Measurements from ENCODE around the gene PAK4. TPM values are rescaled to one million over a fixed set of nuclear protein-coding genes. Genes with fewer than 3 reads are reported as not detected.

PAK4 gene
- total RNA-seq, 1 experiment from 2014 or later = 63.1 TPM

GRCh38 chr19:39154100-39154628, 28.6 kb downstream of the PAK4 start:
- no peak overlapping the region for H3K9ac ChIP-seq (ENCODE audit: extremely low read depth, insufficient read length, low read length)

More at GRCh38 chr19:39154100-39154628, 28.6 kb downstream of the PAK4 start:
- H3K36me3 Mint-ChIP-seq (ENCODE audit: insufficient read depth in 1 of 3, low read depth in 3 of 3) = peaks cover 3 to 15% (median 4%) of the 10 kb centered on the region in 3 experiments; a peak in 6 of 7 replicates
- Histone ChIP-seq H2BK12ac (ENCODE audit: insufficient read length, low read depth, low read length) (no peak overlapping the region), H3K9me3 (ENCODE audit: control insufficient read depth, low read depth, low read length) (no peaks in the 10 kb centered on the region), H3K4ac (ENCODE audit: low read depth, low read length) (no peak overlapping the region), H3K18ac (ENCODE audit: insufficient read length, low read depth, low read length) (no peak overlapping the region), H3K4me2 (ENCODE audit: insufficient read depth, insufficient read length, low read length) (no peak overlapping the region), H4K5ac (ENCODE audit: insufficient read length, low read depth, low read length) (no peak overlapping the region), H2AK5ac (ENCODE audit: insufficient read length, low read length) (no peak overlapping the region), H2BK15ac (ENCODE audit: low read depth, low read length) (no peak overlapping the region), H2BK20ac (ENCODE audit: low read depth, low read length, poor library complexity, severe bottlenecking) (no peak overlapping the region), H3K27ac (ENCODE audit: insufficient read length, low read depth, low read length) (no peak overlapping the region), H3T11ph (ENCODE audit: low read length) (no peak overlapping the region), H3K4me1 (ENCODE audit: insufficient read depth, low read length) (peaks cover 5% of the 10 kb centered on the region; the same call in 1 of the 2 replicates), H3K79me2 (ENCODE audit: insufficient read depth, low read length) (peaks cover 4% of the 10 kb centered on the region; the same call in 1 of the 2 replicates), H3K79me1 (ENCODE audit: insufficient read depth, low read depth, low read length, poor library complexity, severe bottlenecking) (no peaks in the 10 kb centered on the region), H3K27me3 (ENCODE audit: insufficient read depth, low read length) (no peaks in the 10 kb centered on the region), H3K56ac (ENCODE audit: insufficient read length, low read depth, low read length) (no peak overlapping the region), H3K14ac (ENCODE audit: insufficient read depth, low read length) (no peak overlapping the region), H3K23me2 (ENCODE audit: insufficient read length, low read depth, low read length, poor library complexity, severe bottlenecking) (peaks cover 2% of the 10 kb centered on the region), H2AFZ (ENCODE audit: low read length) (no peak overlapping the region), H4K8ac (replicated peaks; ENCODE audit: insufficient read length, low read depth, low read length) (no peak overlapping the region), H4K20me1 (ENCODE audit: control insufficient read depth, insufficient read depth, insufficient read length) (peaks cover 5% of the 10 kb centered on the region), H3K23ac (ENCODE audit: insufficient read length, low read depth, low read length) (no peak overlapping the region), H2BK120ac (ENCODE audit: low read depth, low read length, poor library complexity, severe bottlenecking) (no peak overlapping the region), H4K91ac (ENCODE audit: insufficient read length, low read depth, low read length) (no peak overlapping the region), H2BK5ac (ENCODE audit: insufficient read length, low read length) (no peak overlapping the region)
- H3K9me3 Mint-ChIP-seq = peaks cover 0 to under 1% of the 10 kb centered on the region in 2 experiments; a peak in 2 of 5 replicates
- H3K4me3 Mint-ChIP-seq = no peak overlapping the region; a peak in 1 of 5 replicates
- no CpG with 5 or more reads among the region's 13 CpGs for WGBS (ENCODE audit: extremely low coverage, insufficient read length, low lambda C conversion rate)
- TF ChIP-seq CTCF (conservative IDR thresholded peaks at IDR 0.05) = no peak
- no peaks in the 10 kb centered on the region for H3K27me3 Mint-ChIP-seq (ENCODE audit: low read depth)
- H3K4me1 Mint-ChIP-seq = peaks cover 42 to 64% of the 10 kb centered on the region in 2 experiments
- no peak for DNase-seq
- peak overlapping the region in 2 of 3 experiments; percentile 52 to 87; a peak in 2 of 7 replicates for H3K27ac Mint-ChIP-seq

Measured in H9 (cell line).